HepG2 (cell line): ENCODE data around the gene CTDNEP1. TPM values are rescaled to one million over a fixed set of nuclear protein-coding genes. Genes with fewer than 3 reads are reported as not detected.

ENCODE experiments used
- CENPT ChIP-seq: sonication (generic); formaldehyde crosslinking; IDR thresholded peaks from 2 replicates; pipeline ENCODE4 v1.8.0; 2022; ENCODE audit warnings: low read depth, mild to moderate bottlenecking, moderate library complexity, missing genetic modification reagents
- DNMT3B ChIP-seq: conservative IDR thresholded peaks from 2 replicates; pipeline ENCODE4 v1.6.1; 2016; ENCODE audit warnings: missing biosample characterization, control low read depth
- GABPB1 ChIP-seq: IDR thresholded peaks from 2 replicates; pipeline ENCODE4 v1.6.1; 2016; ENCODE audit warnings: mild to moderate bottlenecking, missing genetic modification reagents, moderate library complexity, missing compliant biosample characterization
- GFI1 ChIP-seq: sonication (generic); formaldehyde crosslinking; IDR thresholded peaks from 2 replicates; pipeline ENCODE4 v1.5.0; 2020; ENCODE audit warnings: missing genetic modification reagents, mild to moderate bottlenecking, borderline replicate concordance
- HOXA9 ChIP-seq: sonication (generic); formaldehyde crosslinking; IDR thresholded peaks from 2 replicates; pipeline ENCODE4 v1.8.1; 2022; ENCODE audit warnings: missing genetic modification reagents, mild to moderate bottlenecking, moderate library complexity, borderline replicate concordance
- MTF1 ChIP-seq: sonication (generic); formaldehyde crosslinking; IDR thresholded peaks from 2 replicates; pipeline ENCODE4 v1.5.0; 2020; ENCODE audit warnings: missing genetic modification reagents
- RXRA ChIP-seq: sonication (generic); formaldehyde crosslinking; IDR thresholded peaks from 2 replicates; pipeline ENCODE4 v1.5.1; 2020; ENCODE audit warnings: missing genetic modification reagents
- SP1 ChIP-seq, 2 experiments: fragments of 450-650 bp in 1 of 2; sonication (generic) in 1 of 2; formaldehyde crosslinking in 1 of 2; IDR thresholded peaks; 2 replicates each; pipeline versions ENCODE4 v1.4.0 to v1.6.1; 2016 to 2020; ENCODE audit warnings: missing genetic modification reagents in 1 of 2
- TCF7L2 ChIP-seq: IDR thresholded peaks from 2 replicates; pipeline ENCODE4 v1.6.1; 2011; ENCODE audit warnings: mild to moderate bottlenecking, low read depth, low read length, moderate library complexity
- TMF1 ChIP-seq: sonication (generic); formaldehyde crosslinking; IDR thresholded peaks from 2 replicates; pipeline ENCODE4 v1.8.1; 2022; ENCODE audit warnings: low read depth, missing genetic modification reagents
- ZNF234 ChIP-seq: sonication (generic); formaldehyde crosslinking; conservative IDR thresholded peaks from 2 replicates; pipeline ENCODE4 v1.5.1; 2020; ENCODE audit warnings: mild to moderate bottlenecking, missing genetic modification reagents
- ZNF382 ChIP-seq: sonication (generic); formaldehyde crosslinking; IDR thresholded peaks from 2 replicates; pipeline ENCODE4 v1.5.0; 2020; ENCODE audit warnings: missing genetic modification reagents, mild to moderate bottlenecking, borderline replicate concordance
- ZNF446 ChIP-seq: sonication (generic); formaldehyde crosslinking; IDR thresholded peaks from 2 replicates; pipeline ENCODE4 v1.5.0; 2020; ENCODE audit warnings: mild to moderate bottlenecking, missing genetic modification reagents
- ZNF451 ChIP-seq: sonication (generic); formaldehyde crosslinking; IDR thresholded peaks from 2 replicates; pipeline ENCODE4 v1.5.0; 2020; ENCODE audit warnings: mild to moderate bottlenecking, missing genetic modification reagents
- ZNF468 ChIP-seq: sonication (generic); formaldehyde crosslinking; IDR thresholded peaks from 2 replicates; pipeline ENCODE4 v1.8.0; 2022; ENCODE audit warnings: mild to moderate bottlenecking, moderate library complexity, missing genetic modification reagents
- ZNF546 ChIP-seq: sonication (generic); formaldehyde crosslinking; conservative IDR thresholded peaks from 2 replicates; pipeline ENCODE4 v1.8.1; 2023; ENCODE audit warnings: mild to moderate bottlenecking, missing genetic modification reagents
- ZNF607 ChIP-seq: sonication (generic); formaldehyde crosslinking; IDR thresholded peaks from 2 replicates; pipeline ENCODE4 v1.5.1; 2020; ENCODE audit warnings: missing genetic modification reagents, mild to moderate bottlenecking, borderline replicate concordance
- polyA plus RNA-seq, 8 experiments: library from polyadenylated mRNA; depleted of rRNA in 3 of 8; stranded (reverse) in 7 of 8; unstranded in 1 of 8; fragments of >200 nt; fragmentation: Illumina TruSeq in 4 of 8; extraction: Trizol in 4 of 8; gene quantifications; 2 replicates each; pipeline versions ENCODE4 v1.2.1 to v1.2.3, GENCODE V29; 2011 to 2016; ENCODE audit warnings: low read depth in 4 of 8, missing spikeins in 1 of 8, mixed read lengths in 1 of 8; ENCODE audit not compliant: insufficient read depth in 1 of 8
- total RNA-seq, 5 experiments: library from RNA; depleted of rRNA; stranded (reverse); fragments of >200 nt; fragmentation: Illumina TruSeq; extraction: Trizol; gene quantifications; 2 replicates each; pipeline ENCODE4 v1.2.3, GENCODE V29; 2016; ENCODE audit warnings: low read depth in 1 of 5
- TF ChIP-seq, protein P1 (sequence below): sonication (generic); formaldehyde crosslinking; IDR thresholded peaks from 2 replicates; pipeline ENCODE4 v1.8.0; 2022; ENCODE audit warnings: mild to moderate bottlenecking, missing genetic modification reagents, borderline replicate concordance
- TF ChIP-seq, protein P2 (sequence below): sonication (generic); formaldehyde crosslinking; IDR thresholded peaks from 2 replicates; pipeline ENCODE4 v1.4.0; 2020; ENCODE audit warnings: mild to moderate bottlenecking, missing genetic modification reagents
- TF ChIP-seq, protein P3 (sequence below), 2 experiments: sonication (generic) in 1 of 2; formaldehyde crosslinking in 1 of 2; IDR thresholded peaks; 2 replicates each; pipeline versions ENCODE4 v1.4.0 to v1.6.1; 2016 to 2020; ENCODE audit warnings: borderline replicate concordance in 1 of 2, low read depth in 1 of 2, mild to moderate bottlenecking in 1 of 2, missing genetic modification reagents in 1 of 2

Gene CTDNEP1
- total and polyA plus RNA-seq, 2 of the 13 experiments (the other 11 are each of a cell fraction or from before 2014, with no cell fraction given): 19.8 to 118 TPM

DNA sequence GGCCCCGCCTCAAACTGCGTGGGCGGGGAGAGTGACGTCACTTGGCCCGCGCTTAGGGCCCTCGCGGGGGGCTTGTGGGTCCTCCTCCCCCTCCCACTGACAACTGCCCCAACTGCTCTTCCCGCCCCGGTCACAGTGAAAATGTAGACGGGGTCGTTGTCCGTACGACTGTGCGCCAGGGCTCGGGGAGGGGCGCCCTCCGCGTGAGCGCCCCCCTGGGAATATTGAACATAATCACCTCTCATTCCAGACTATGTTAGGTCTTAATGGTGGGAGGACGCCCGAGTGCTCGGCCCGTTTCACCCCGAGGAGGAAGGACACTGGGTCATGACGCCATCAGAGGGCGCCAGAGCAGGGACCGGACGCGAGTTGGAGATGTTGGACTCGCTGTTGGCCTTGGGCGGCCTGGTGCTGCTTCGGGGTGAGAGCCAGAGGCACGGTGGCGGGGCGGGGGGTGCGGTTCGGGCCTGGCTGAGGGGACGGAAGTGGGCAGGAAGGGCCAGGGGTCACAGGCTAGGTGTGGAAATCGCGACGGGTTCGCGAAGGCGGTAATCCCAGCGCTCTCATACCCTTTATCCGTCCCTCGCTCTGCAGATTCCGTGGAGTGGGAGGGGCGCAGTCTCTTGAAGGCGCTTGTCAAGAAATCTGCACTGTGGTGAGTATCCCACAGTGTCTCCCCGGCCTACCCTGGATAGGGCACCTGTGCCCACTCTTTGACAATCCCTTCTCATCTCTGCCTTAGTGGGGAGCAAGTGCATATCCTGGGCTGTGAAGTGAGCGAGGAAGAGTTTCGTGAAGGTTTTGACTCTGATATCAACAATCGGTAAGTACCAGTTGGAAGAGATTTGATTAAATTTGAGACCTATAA lies 876 bp upstream of the CTDNEP1 start, which contains the start of gene ELP5 (continued):
- TF ChIP-seq, protein P1, sequence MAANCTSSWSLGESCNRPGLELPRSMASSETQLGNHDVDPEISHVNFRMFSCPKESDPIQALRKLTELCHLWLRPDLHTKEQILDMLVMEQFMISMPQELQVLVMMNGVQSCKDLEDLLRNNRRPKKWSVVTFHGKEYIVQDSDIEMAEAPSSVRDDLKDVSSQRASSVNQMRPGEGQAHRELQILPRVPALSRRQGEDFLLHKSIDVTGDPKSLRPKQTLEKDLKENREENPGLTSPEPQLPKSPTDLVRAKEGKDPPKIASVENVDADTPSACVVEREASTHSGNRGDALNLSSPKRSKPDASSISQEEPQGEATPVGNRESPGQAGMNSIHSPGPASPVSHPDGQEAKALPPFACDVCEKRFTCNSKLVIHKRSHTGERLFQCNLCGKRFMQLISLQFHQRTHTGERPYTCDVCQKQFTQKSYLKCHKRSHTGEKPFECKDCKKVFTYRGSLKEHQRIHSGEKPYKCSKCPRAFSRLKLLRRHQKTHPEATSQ: no peak
- peak; percentile 84; the same call in 1 of the 2 replicates for TF ChIP-seq ZNF234 (CRISPR knock-in tag)
- no peak for TF ChIP-seq ZNF446 (CRISPR knock-in tag)
- TF ChIP-seq, protein P2, sequence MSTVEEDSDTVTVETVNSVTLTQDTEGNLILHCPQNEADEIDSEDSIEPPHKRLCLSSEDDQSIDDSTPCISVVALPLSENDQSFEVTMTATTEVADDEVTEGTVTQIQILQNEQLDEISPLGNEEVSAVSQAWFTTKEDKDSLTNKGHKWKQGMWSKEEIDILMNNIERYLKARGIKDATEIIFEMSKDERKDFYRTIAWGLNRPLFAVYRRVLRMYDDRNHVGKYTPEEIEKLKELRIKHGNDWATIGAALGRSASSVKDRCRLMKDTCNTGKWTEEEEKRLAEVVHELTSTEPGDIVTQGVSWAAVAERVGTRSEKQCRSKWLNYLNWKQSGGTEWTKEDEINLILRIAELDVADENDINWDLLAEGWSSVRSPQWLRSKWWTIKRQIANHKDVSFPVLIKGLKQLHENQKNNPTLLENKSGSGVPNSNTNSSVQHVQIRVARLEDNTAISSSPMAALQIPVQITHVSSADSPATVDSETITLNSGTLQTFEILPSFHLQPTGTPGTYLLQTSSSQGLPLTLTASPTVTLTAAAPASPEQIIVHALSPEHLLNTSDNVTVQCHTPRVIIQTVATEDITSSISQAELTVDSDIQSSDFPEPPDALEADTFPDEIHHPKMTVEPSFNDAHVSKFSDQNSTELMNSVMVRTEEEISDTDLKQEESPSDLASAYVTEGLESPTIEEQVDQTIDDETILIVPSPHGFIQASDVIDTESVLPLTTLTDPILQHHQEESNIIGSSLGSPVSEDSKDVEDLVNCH: 0 out of 2 replicates have a peak, but pooled peaks have one; percentile 27
- peak; percentile 78; the same call in 1 of the 2 replicates for TF ChIP-seq ZNF468 (CRISPR knock-in tag)
- TF ChIP-seq ZNF451 (CRISPR knock-in tag): no peak
- no peak; the same call in 1 of the 2 replicates for TF ChIP-seq ZNF546
- TF ChIP-seq MTF1 (CRISPR knock-in tag): no peak
- TF ChIP-seq, protein P3, sequence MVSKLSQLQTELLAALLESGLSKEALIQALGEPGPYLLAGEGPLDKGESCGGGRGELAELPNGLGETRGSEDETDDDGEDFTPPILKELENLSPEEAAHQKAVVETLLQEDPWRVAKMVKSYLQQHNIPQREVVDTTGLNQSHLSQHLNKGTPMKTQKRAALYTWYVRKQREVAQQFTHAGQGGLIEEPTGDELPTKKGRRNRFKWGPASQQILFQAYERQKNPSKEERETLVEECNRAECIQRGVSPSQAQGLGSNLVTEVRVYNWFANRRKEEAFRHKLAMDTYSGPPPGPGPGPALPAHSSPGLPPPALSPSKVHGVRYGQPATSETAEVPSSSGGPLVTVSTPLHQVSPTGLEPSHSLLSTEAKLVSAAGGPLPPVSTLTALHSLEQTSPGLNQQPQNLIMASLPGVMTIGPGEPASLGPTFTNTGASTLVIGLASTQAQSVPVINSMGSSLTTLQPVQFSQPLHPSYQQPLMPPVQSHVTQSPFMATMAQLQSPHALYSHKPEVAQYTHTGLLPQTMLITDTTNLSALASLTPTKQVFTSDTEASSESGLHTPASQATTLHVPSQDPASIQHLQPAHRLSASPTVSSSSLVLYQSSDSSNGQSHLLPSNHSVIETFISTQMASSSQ (IDR thresholded peaks at IDR 0.05; ENCODE audit: low read depth): no peak
- TF ChIP-seq, protein P3 (CRISPR knock-in tag; IDR thresholded peaks at IDR 0.05; ENCODE audit: borderline replicate concordance): peak; percentile 53
- 0 out of 2 replicates have a peak, but pooled peaks have one; percentile 85 for TF ChIP-seq CENPT (CRISPR knock-in tag)
- peak; percentile 83 for TF ChIP-seq GABPB1 (CRISPR knock-in tag)
- TF ChIP-seq DNMT3B (CRISPR knock-in tag): no peak
- no peak for TF ChIP-seq ZNF382 (CRISPR knock-in tag)
- TF ChIP-seq GFI1 (CRISPR knock-in tag): peak; percentile 40; the same call in 1 of the 2 replicates
- no peak for TF ChIP-seq HOXA9 (CRISPR knock-in tag)
- peak; percentile 92 for TF ChIP-seq ZNF607 (CRISPR knock-in tag)
- TF ChIP-seq TCF7L2: no peak
- no peak for TF ChIP-seq SP1 (IDR thresholded peaks at IDR 0.05)
- peak; percentile 63; the same call in 1 of the 2 replicates for TF ChIP-seq SP1 (CRISPR knock-in tag; IDR thresholded peaks at IDR 0.05)
- TF ChIP-seq RXRA: peak; percentile 88
- peak; percentile 35; the same call in 1 of the 2 replicates for TF ChIP-seq TMF1 (CRISPR knock-in tag)
